GM19043 (cell line): ENCODE measurements around the gene SGTA.

Experiments
- ATAC-seq: cut with Tn5 transposase; IDR thresholded peaks from one replicate; pipeline ENCODE4 v1.9.1; 2021; ENCODE audit warnings: low read depth; ENCODE audit not compliant: unreplicated experiment

SGTA gene

DNA sequence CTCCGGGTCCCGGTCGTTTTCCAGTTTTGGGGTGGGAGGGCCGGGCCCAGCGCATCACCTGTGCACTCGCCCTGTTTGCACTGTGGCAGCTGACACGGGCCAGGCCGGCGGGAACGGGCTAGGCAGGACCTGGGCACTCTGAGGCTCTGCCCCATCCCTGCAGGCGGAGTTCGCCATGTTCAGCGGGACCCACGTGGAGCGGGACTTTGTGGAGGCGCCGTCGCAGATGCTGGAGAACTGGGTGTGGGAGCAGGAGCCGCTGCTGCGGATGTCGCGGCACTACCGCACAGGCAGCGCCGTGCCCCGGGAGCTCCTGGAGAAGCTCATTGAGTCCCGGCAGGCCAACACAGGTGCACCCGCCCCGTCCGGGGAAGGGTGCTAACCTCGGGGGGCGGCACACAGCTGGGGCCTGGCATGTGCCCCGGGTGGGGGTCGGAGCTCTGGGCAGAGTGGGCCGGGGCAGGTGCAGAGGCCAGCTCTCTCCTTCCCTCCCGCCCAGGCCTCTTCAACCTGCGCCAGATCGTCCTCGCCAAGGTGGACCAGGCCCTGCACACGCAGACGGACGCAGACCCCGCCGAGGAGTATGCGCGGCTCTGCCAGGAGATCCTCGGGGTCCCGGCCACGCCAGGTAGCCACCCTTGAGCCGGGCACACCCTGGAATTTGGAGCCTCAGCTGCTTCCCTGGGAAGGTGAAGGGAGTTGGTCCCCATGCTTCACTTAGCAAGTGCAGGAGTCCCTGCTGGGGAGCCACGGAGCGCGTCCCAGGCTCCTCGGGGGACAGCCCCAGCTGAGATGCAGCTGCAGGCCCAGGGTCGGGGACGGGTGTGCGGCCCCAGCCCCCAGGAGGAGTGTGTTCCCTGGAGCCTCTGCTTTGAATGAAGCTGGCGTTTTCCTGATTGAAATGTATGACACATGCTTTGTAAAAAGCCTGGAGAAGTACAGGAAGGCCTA lies 27.3 kb upstream of the SGTA start:
- no peak for ATAC-seq

DNA sequence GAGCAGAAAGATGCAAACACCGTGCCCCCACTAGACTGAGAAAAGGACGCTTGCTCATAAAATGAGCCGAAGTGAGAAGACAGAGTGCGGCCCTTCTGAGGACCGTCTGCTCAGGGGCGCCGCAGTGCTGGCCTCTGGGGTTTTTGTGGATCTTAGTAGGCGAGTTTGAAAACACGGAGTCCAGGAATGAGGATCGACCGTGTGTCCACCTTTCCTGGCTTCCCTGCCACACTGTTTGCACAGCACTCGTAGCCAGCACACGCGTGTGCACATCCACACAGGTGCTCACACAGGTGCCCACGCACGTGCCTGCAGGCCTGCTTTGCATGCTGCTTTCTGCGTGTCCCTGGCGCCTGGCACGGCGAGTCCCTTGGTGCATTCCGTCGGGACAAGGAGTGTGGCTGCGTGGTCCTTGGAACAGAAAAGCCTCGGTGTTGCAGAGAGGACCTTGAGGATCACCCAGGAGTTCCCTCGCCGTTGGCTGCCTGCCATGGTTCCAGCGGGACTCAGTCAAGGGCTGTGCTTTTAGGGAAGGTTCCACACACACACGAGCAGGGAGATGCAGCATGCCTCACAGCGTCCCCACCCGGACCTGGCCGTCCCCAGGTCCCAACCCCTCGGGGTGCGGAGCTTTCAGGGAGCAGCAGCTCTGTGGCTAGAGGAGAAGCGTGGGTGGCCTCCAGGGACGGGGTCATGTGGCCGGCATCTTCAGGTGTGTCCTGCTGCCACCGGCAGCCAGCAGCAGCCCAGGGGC lies 26.5 kb upstream of the SGTA start:
- ATAC-seq: no peak

DNA sequence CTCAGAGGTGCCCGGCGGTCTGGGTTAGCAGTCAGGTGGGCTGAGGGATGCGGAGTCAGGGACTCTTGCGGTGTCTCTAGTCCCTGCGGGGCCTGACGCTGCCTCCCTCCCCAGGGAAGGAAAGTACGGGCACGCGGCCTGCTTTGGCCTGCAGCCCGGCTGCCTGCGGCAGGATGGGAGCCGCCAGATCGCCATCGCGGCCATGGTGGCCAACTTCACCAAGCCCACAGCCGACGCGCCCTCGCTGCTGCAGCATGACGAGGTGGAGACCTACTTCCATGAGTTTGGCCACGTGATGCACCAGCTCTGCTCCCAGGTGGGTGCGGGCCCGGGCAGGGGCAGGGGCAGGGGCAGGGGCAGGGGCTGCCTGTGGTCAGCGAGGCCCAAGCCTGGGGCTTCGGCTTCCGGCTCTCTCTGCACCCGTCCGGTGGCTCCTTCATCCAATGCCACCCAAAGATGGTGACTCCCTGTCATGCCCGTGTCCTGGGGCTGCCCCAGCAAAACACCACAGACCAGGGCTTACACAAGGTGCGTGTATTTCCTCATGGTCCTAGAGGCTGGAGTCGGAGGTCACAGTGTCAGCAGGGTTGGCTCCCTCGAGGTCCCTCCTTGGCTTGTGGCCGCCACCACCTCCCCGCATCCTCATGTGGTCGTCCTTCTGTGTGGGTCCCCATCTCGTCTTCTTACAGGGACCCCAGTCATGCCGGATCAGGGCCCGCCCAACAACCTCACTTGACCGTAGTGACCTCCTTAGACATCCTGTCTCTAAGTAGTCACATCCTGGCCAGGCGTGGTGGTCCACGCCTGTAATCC lies 25.3 kb upstream of the SGTA start:
- ATAC-seq: no peak

DNA sequence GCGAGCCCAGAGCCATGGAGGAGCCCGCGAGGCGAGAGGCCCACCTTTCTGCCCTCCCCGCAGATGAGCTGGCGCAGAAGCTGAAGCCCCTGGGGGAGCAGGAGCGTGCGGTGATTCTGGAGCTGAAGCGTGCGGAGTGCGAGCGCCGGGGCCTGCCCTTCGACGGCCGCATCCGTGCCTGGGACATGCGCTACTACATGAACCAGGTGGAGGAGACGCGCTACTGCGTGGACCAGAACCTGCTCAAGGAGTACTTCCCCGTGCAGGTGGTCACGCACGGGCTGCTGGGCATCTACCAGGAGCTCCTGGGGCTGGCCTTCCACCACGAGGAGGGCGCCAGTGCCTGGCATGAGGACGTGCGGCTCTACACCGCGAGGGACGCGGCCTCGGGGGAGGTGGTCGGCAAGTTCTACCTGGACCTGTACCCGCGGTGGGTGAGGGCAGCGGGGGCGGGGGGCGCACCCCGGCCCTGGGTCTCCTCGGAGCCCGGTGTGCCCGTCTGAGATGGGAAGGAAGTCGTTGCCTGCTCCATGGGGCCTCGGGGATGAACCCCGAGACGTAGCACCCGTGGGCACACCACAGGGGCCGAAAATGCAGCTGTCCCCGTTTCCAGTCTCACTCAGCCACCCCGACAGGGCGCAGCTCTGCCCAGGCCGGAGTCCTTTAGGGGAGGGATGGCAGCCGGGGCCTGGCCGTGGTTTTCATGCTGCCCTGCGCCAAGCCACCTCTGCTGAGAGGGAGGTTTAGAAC lies 24.5 kb upstream of the SGTA start:
- ATAC-seq: no peak

DNA sequence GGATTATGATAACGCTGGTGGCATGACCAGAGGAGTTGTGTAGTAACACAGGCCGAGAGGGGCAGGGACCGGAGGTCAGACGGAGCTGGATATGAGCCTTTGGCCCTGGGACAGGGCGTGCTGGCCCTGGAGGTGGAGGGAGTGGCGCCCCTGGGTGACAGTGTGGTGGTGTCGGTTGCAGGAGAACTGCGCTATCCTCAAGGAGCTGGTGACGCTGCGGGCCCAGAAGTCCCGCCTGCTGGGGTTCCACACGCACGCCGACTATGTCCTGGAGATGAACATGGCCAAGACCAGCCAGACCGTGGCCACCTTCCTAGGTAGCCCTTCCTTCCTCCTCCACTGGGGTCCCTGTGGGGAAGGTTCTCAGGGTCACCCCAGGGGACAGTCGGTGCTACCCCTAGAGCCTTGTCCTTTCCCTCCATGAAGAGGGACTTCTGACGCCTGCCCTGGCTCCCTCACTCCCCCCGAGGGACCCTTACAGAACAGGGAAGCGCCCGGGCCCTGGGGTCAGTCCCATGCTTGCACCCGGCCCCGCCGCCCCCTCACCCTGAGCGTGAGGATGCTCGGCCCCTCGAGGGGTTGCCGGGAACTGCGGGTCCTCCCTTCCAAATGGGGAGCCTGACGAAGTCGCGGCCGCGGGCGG lies 23.8 kb upstream of the SGTA start:
- no peak for ATAC-seq

DNA sequence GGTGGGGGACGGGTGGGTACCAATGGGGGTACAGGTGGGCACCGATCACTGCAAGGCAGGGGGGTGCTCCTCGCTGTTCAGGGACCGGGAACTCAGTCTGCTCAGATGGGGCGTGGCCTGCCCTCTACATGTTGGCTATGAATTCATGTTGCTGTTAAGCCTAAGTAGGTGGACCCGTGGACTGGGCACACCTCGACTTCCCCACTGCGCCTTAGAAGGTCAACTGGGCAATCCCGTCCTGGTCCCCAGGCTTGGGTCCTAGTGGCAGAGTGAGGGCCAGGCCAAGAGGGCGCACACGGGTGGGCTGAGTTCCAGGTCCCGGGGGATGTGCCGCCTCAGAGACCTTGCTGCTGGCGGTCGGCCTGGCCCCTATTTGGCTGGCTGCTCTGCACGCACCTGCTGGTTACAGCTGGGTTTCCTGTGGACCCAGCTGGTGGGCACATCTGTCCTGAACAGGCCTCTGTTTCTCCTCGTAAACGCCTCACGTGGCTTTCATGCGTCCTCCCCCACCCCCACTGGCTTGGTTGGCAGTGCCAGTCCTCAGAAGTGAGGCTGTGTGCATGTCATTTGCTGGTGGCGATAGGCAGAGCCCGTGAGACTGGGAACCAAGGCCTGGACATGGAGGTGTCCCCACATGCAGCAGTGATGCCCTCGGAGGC lies 23.0 kb upstream of the SGTA start:
- no peak for ATAC-seq

DNA sequence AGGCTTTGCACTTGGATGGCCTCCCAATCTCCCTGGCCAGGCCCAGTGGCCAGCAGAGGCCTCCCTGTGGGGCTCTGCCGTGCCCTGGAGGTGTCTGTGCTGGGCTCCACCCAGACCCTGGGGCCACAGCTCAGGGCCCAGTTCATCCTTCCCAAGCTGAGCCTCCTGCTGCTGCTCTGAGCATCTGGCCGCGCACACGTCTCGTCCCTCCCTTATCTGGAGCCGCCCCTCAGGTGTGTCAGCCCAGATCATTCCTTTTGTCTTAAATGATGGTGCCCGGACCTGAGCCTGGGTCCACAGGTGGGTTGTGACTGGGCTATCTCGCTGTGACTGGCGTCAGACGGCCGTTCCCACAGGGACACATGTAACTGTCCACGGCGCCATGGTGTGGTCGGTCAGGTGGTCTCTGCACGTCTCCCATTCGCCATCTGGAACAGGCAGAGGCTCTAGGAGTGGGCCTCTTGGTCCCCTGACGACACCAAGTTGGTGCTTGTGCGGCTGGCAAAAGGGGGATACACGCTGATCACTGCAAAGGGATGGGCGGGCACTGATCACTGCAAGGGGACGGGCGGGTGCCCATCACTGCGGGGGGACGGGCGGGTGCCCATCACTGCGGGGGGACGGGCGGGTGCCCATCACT lies 22.3 kb upstream of the SGTA start:
- ATAC-seq: no peak

DNA sequence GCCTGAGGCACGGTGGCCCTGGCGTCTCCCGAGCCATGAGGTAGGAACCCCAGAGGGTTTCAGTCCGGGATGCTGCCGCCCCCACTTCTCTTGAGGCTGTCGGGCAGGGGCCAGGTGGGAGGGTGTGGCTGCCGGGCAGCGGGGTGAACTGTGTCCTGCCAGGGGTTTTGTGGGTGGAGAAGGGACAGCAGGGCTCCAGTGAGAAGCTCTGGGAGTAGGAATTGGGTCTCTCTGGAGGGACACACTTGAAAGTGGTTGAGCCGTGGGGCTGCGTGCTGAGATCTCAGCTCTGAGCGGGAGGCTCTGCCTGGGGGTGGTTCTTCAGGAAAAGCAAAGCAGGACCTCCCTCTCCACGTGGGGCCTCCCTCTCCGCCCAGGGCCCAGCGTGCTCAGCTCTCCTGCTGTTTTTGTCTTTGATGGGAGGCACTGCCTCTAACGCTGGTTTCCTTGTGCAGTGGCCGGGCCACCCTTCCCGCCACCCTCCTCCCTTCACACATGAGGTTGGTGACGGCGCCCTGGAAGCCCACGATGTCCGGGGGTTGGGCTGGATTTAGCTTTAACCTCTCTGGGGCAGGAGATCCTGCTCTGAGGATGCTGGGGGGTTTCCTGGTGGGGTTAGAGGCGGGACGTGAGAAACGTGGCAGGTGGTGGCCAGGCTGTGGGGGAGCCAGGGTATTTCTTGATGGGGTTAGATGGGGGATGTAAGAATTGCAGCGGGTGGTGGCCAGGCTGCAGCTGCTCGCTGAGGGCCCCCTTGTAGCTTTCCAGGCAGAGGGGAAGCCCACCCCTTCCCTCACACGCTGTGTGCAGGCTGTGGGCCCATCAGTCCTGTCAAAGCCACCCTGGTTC lies 21.3 kb upstream of the SGTA start:
- ATAC-seq: no peak

DNA sequence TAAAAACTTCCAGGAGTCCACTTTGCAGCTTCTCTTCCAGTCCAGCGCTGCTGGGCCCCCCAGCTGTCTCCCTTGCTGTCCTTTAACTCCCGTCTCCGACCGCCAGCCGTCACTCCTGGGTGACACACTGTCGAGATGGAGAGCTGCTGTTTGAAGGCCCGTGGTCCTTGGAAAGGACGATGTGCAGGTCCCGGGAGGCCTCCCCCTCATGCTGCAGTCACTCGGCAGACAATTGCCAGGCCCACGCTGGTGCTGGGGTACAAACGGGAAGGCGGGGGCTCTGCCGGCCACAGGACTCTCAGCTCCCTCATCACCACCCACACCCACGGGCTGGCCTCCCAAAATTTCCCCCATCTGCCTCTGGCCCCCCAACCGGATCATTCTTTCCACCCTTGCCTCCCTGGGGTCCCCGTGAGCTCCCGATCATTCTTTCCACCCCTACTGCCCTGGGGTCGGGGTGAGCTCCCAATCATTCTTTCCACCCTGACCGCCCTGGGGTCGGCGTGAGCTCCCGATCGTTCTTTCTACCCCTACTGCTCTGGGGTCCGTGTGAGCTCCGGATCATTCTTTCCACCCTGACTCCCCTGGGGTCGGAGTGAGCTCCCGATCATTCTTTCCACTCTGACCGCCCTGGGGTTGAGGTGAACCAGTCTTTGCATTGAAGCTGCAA lies 20.5 kb upstream of the SGTA start:
- ATAC-seq: no peak

DNA sequence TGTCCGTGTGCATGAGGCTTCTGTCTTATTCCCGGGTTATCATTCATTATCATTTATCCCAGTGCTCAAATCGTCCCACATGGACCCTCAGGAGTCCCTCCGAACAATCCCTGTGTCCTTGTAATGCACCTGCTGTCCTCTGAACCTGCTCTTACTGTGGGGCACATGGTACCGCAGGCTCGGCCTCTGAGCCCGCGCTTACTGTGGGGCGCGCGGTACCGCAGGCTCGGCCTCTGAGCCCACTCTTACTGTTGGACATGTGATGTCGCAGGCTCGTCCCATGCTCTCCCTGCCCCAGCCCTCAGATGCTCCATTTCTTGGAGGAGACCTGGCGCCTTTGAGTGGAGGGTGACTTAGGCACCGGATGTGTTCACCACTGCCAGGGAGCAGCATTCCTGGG lies 19.8 kb upstream of the SGTA start:
- no peak for ATAC-seq

DNA sequence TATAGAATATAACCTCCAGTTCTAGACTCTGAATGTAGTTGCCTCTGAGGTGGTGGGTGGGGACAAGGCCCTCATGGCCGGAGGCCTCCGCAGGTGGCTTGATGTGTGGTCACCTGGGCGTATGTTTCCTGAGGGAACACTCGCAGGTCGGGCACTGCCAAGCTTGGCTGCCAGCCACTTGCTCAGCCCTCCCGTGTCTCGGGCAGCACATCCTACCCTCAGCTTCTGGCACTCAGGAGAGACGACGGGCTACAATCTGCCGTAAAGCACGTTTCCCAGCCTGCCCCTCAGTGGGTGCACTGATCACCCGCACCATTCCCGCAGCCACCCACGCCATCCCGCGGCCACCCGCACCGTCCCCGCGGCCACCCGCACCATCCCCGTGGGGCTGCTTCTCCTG lies 17.4 kb upstream of the SGTA start:
- no peak for ATAC-seq

DNA sequence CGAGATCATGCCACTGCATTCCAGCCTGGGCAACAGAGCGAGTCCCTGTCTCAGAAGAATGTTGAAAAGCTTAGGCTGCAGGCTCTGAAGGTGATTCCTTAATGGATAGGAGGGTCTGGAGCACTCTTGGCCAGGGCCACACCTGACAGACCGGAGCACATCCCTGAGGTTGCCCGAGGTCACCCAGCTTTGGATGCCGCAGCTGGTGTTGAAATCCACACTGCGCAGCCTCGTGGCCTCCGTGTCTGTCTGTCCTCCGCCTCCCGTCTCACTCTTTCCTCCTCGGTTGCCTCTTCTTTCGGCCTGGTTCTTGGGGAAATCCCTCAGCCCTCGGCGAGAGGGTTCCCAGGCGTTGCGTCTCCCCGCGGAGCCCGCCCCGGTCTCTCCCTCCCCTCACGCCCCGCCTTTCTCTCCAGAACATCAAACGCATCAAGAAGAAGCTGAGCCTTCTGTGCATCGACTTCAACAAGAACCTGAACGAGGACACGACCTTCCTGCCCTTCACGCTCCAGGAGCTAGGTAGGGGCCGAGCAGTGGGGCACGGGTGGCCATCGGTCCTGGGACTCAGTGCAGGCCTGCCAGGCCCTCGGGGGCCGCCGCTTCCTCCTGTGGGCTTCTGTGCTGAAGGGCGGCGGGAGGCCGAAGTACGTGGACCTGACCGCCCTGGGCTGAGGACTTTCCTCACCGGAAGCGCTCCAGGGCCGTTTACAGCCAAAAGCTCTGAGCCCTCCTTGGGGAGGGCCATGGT lies 16.4 kb upstream of the SGTA start:
- no peak for ATAC-seq

DNA sequence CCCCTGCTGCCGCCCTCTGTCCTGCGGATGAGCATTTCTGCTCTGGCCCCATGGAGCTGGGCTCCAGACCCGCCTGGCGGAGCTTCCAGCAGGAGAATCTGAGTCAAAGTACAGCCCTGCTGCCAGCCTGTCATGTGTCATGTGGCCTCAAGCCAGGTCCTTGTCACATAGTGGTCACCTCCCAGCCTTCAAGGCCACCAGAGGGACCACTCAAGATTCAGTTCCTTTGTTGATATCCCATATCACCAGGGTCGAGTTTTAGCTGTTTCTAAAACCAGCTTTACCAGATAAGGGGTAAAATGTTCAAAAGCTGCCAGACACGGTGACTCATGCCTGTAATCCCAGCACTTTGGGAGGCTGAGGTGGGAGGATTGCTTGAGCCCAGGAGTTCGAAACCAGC lies 15.7 kb upstream of the SGTA start:
- ATAC-seq: no peak

DNA sequence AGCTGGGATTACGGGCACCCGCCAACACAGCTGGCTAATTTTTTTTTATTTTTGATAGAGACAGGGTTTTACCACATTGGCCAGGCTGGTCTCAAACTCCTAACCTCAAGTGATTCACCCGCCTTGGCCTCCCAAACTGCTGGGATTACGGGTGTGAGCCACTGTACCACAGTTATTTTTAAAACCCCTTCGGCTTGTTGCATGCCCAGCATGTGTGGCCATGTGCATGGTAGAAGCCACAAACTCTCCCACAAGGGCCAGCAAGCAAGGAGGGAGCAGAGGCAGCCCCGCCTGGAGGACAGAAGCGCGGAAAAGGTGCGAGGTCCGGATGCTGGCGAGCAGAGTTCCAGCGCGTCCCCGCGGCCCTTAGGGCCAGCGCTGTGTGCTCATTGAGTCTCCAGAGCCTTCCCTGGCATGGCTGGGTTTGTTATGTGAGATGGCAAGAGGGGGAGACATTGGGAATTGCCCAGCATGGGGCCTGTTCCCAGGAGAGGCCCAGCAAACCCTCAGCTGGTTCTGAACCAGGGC lies 15.1 kb upstream of the SGTA start:
- ATAC-seq: no peak

DNA sequence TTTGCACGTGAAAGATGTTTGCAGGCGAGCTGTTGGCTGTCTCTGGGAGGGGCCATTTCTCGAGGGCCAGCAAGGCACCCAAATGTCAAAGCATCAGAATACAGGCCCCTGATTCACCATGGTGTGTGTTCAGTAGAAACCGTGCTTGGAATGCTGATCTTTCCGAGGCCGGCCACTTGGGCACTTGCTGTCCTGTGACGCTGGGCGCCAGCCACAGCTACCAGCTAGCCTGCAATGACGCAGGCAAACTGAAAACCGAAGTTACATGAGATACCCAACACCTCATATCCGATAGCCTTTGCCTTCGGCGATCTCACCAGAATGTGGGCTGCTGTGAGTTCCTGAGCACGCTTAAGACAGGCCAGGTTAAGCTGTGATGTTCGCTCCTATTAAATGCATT lies 14.2 kb upstream of the SGTA start:
- ATAC-seq: no peak

DNA sequence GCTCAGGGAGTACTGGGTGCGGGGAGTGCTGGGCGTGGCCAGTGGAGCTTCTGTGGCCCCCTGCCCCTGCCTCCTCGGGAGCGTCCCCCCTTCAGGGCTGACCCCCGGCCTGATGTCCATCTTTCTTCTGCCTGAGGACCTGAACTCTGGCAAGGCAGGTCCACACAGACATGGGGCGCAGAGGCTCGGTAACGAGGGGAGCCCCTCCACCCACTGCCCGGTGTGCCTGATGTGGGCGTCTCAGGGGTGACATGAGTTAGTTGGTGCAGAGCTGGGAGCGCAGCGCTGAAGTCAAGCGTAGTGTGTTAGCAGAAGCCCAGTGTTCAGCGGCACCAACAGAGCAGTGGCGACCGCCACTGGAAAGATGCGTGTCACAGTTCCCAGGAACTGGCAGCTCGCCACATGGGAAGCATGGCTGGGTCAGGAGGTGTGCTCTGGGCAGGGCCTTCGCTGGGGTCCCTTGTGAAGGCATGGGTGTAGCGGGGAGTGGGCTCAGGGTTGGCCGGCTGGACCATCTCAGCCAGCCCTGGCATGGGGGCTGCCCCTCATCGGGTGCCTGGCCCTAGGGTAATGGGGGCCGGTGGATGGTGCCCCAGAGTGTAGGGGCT lies 13.7 kb upstream of the SGTA start:
- ATAC-seq: no peak
